GM19438 (cell line): ENCODE data around the gene LRRTM3.

Source experiments
- ATAC-seq: cut with Tn5 transposase; IDR thresholded peaks from one replicate; pipeline ENCODE4 v1.9.1; 2021; ENCODE audit warnings: low read depth; ENCODE audit not compliant: unreplicated experiment

Gene LRRTM3

GRCh38 chr10:66931340-66931948 is 5.6 kb downstream of the LRRTM3 start:
- no peak for ATAC-seq

GRCh38 chr10:66931949-66932343 is 6.1 kb downstream of the LRRTM3 start:
- no peak for ATAC-seq

- no peak for ATAC-seq
Observed at GRCh38 chr10:66934711-66935110, 8.9 kb downstream of the LRRTM3 start.

- ATAC-seq: no peak
Observed at GRCh38 chr10:66940965-66941364, 15.1 kb downstream of the LRRTM3 start.

- no peak for ATAC-seq
Observed at GRCh38 chr10:66941491-66941890, 15.7 kb downstream of the LRRTM3 start.

- no peak for ATAC-seq
Observed at GRCh38 chr10:66942407-66942806, 16.6 kb downstream of the LRRTM3 start.

GRCh38 chr10:66943590-66943989 is 17.8 kb downstream of the LRRTM3 start:
- ATAC-seq: no peak

GRCh38 chr10:66951896-66952295 is 26.1 kb downstream of the LRRTM3 start:
- no peak for ATAC-seq

- no peak for ATAC-seq
Observed at GRCh38 chr10:66958466-66958865, 32.6 kb downstream of the LRRTM3 start.

- ATAC-seq: no peak
Observed at GRCh38 chr10:66964946-66965345, 39.1 kb downstream of the LRRTM3 start.

GRCh38 chr10:66980246-66980815 is 54.5 kb downstream of the LRRTM3 start:
- ATAC-seq: no peak

- ATAC-seq: no peak
Observed at GRCh38 chr10:66981361-66982052, 55.7 kb downstream of the LRRTM3 start.

GRCh38 chr10:66982053-66982420 is 56.2 kb downstream of the LRRTM3 start:
- ATAC-seq: no peak

- ATAC-seq: no peak
Observed at GRCh38 chr10:66982792-66983474, 57.1 kb downstream of the LRRTM3 start.

GRCh38 chr10:66983475-66983818 is 57.6 kb downstream of the LRRTM3 start:
- ATAC-seq: no peak

GRCh38 chr10:66990143-66990830 is 64.5 kb downstream of the LRRTM3 start:
- ATAC-seq: no peak

GRCh38 chr10:66996996-66997395 is 71.2 kb downstream of the LRRTM3 start:
- no peak for ATAC-seq

GRCh38 chr10:66999762-67000545 is 74.1 kb downstream of the LRRTM3 start:
- ATAC-seq: no peak

GRCh38 chr10:67004690-67005089 is 78.9 kb downstream of the LRRTM3 start:
- ATAC-seq: no peak

- no peak for ATAC-seq
Observed at GRCh38 chr10:67005981-67006380, 80.1 kb downstream of the LRRTM3 start.
